GM23338 (cell line): Measurements from ENCODE around the gene FN1. TPM values are rescaled to one million over a fixed set of nuclear protein-coding genes. Genes with fewer than 3 reads are reported as not detected.

ENCODE experiments used
- ATAC-seq: fragments of 200-7000 bp; cut with Tn5 transposase; 3 replicates; pipeline ENCODE4 v1.9.1; 2020
- DNase-seq: peaks from one replicate; pipeline ENCODE4 v3.0.0-alpha.2; 2015; ENCODE audit warnings: low spot score
- H2AFZ ChIP-seq: fragments of 200-600 bp; sonication (generic); 2 replicates; pipeline ENCODE4 v1.8.0; 2016; ENCODE audit warnings: antibody characterized with exemption, mild to moderate bottlenecking, moderate library complexity
- H3F3A ChIP-seq: fragments of 200-600 bp; sonication (generic); replicated peaks from 2 replicates; pipeline ENCODE4 v1.8.0; 2017; ENCODE audit warnings: antibody characterized with exemption, mixed run types, low read depth
- H3K27ac ChIP-seq: fragments of 200-600 bp; sonication (generic); 2 replicates; pipeline ENCODE4 v1.6.1; 2016; ENCODE audit warnings: low read depth
- H3K27me3 ChIP-seq: fragments of 200-600 bp; sonication (generic); 2 replicates; pipeline ENCODE4 v1.8.0; 2016; ENCODE audit warnings: mild to moderate bottlenecking, mixed run types, moderate library complexity; ENCODE audit not compliant: insufficient read depth
- H3K36me3 ChIP-seq: fragments of 200-600 bp; sonication (generic); 2 replicates; pipeline ENCODE4 v1.8.0; 2016; ENCODE audit warnings: mild to moderate bottlenecking; ENCODE audit not compliant: insufficient read depth
- H3K4me1 ChIP-seq: fragments of 200-600 bp; sonication (generic); 2 replicates; pipeline ENCODE4 v1.8.0; 2016; ENCODE audit warnings: mild to moderate bottlenecking, moderate library complexity; ENCODE audit not compliant: insufficient read depth
- H3K4me2 ChIP-seq: fragments of 200-600 bp; sonication (generic); 2 replicates; pipeline ENCODE4 v1.7.1; 2017; ENCODE audit warnings: mixed run types
- H3K4me3 ChIP-seq: fragments of 200-600 bp; sonication (generic); 2 replicates; pipeline ENCODE4 v1.6.1; 2016; ENCODE audit warnings: mixed run types
- H3K79me2 ChIP-seq: fragments of 200-600 bp; sonication (generic); replicated peaks from 2 replicates; pipeline ENCODE4 v1.8.0; 2017; ENCODE audit warnings: mild to moderate bottlenecking; ENCODE audit not compliant: insufficient read depth
- H3K9me2 ChIP-seq: fragments of 200-600 bp; sonication (generic); 2 replicates; pipeline ENCODE4 v1.8.0; 2017; ENCODE audit not compliant: insufficient read depth
- H4K20me1 ChIP-seq: fragments of 200-600 bp; sonication (generic); replicated peaks from 2 replicates; pipeline ENCODE4 v1.8.0; 2017; ENCODE audit warnings: mild to moderate bottlenecking; ENCODE audit not compliant: insufficient read depth
- H3K27ac Mint-ChIP-seq: 2 replicates; pipeline ENCODE4 v1.8.0; 2020; ENCODE audit warnings: inconsistent platforms, mild to moderate bottlenecking, moderate library complexity, mixed read lengths
- H3K27me3 Mint-ChIP-seq: 3 replicates; pipeline ENCODE4 v1.8.0; 2022; ENCODE audit warnings: low read depth, mild to moderate bottlenecking, moderate library complexity, mixed read lengths, inconsistent platforms; ENCODE audit not compliant: insufficient read depth, poor library complexity
- H3K36me3 Mint-ChIP-seq: 3 replicates; pipeline ENCODE4 v1.8.0; 2021; ENCODE audit warnings: low read depth, mild to moderate bottlenecking, inconsistent platforms, moderate library complexity, mixed read lengths
- H3K4me1 Mint-ChIP-seq: 3 replicates; pipeline ENCODE4 v1.8.0; 2020; ENCODE audit warnings: mild to moderate bottlenecking, inconsistent platforms, mixed read lengths
- H3K4me3 Mint-ChIP-seq: 3 replicates; pipeline ENCODE4 v1.8.0; 2021; ENCODE audit warnings: moderate library complexity, mild to moderate bottlenecking, inconsistent platforms, mixed read lengths
- H3K9me3 Mint-ChIP-seq: 3 replicates; pipeline ENCODE4 v1.8.0; 2020; ENCODE audit warnings: moderate library complexity, mild to moderate bottlenecking, inconsistent platforms, mixed read lengths
- CREB1 ChIP-seq: fragments of 250-450 bp; sonication (Bioruptor Pico); IDR thresholded peaks from 2 replicates; pipeline ENCODE4 v1.5.0; 2020; ENCODE audit warnings: low read depth, mild to moderate bottlenecking, moderate library complexity
- CTCF ChIP-seq, 2 experiments: fragments of 200-600 bp in 1 of 2; sonication (generic) in 1 of 2; conservative IDR thresholded peaks; 2 replicates each; pipeline versions ENCODE4 v1.5.1 to v1.6.1; 2016 to 2017; ENCODE audit warnings: antibody characterized with exemption in 2 of 2, low read depth in 2 of 2, mild to moderate bottlenecking in 2 of 2, moderate library complexity in 1 of 2
- EZH2 ChIP-seq: fragments of 200-600 bp; sonication (generic); IDR thresholded peaks from one replicate; pipeline ENCODE4 v1.8.0; 2017; ENCODE audit warnings: antibody characterized with exemption, mild to moderate bottlenecking, low read depth; ENCODE audit not compliant: unreplicated experiment
- EZH2phosphoT487 ChIP-seq: fragments of 200-600 bp; sonication (generic); IDR thresholded peaks from one replicate; pipeline ENCODE4 v1.8.1; 2018; ENCODE audit warnings: antibody characterized with exemption; ENCODE audit not compliant: unreplicated experiment
- JUNB ChIP-seq: IDR thresholded peaks from one replicate; pipeline ENCODE4 v1.6.1; 2016; ENCODE audit warnings: antibody characterized with exemption; ENCODE audit not compliant: unreplicated experiment
- NANOG ChIP-seq: IDR thresholded peaks from 2 replicates; pipeline ENCODE4 v1.6.1; 2016; ENCODE audit warnings: antibody characterized with exemption, borderline replicate concordance
- POLR2AphosphoS5 ChIP-seq: IDR thresholded peaks from 2 replicates; pipeline ENCODE4 v1.6.1; 2016; ENCODE audit warnings: antibody characterized with exemption, low read depth
- STAT1 ChIP-seq: IDR thresholded peaks from one replicate; pipeline ENCODE4 v1.6.1; 2016; ENCODE audit warnings: antibody characterized with exemption; ENCODE audit not compliant: unreplicated experiment
- ZNF114 ChIP-seq: fragments of 250-450 bp; sonication (Bioruptor Pico); IDR thresholded peaks from 2 replicates; pipeline ENCODE4 v1.5.0; 2020; ENCODE audit warnings: mild to moderate bottlenecking, moderate library complexity
- ZNF331 ChIP-seq: fragments of 250-450 bp; sonication (Bioruptor Pico); IDR thresholded peaks from 2 replicates; pipeline ENCODE4 v1.5.0; 2020; ENCODE audit warnings: low read depth, mild to moderate bottlenecking, moderate library complexity
- ZNF462 ChIP-seq: fragments of 250-450 bp; sonication (Bioruptor Pico); IDR thresholded peaks from 2 replicates; pipeline ENCODE4 v1.5.0; 2020; ENCODE audit warnings: mild to moderate bottlenecking, moderate library complexity
- polyA plus RNA-seq: library from polyadenylated mRNA; unstranded; fragments of >200 nt; fragmentation: Nextera tagmentation; extraction: Ambion mirVana; gene quantifications from 2 replicates; pipeline ENCODE4 v1.2.1, GENCODE V29; 2016
- total RNA-seq: library from RNA; depleted of rRNA; stranded (reverse); fragments of >200 nt; shearing (Covaris generic); gene quantifications from 2 replicates; pipeline ENCODE4 v1.2.3, GENCODE V29; 2014
- TF ChIP-seq, protein P1 (sequence below): IDR thresholded peaks from one replicate; pipeline ENCODE4 v1.6.1; 2018; ENCODE audit warnings: antibody characterized with exemption; ENCODE audit not compliant: unreplicated experiment
- TF ChIP-seq, protein P2 (sequence below): IDR thresholded peaks from 2 replicates; pipeline ENCODE4 v1.6.1; 2016; ENCODE audit warnings: antibody characterized with exemption

Gene FN1
- total and polyA plus RNA-seq, 2 experiments from 2014 or later: 79.6 to 255 TPM

DNA sequence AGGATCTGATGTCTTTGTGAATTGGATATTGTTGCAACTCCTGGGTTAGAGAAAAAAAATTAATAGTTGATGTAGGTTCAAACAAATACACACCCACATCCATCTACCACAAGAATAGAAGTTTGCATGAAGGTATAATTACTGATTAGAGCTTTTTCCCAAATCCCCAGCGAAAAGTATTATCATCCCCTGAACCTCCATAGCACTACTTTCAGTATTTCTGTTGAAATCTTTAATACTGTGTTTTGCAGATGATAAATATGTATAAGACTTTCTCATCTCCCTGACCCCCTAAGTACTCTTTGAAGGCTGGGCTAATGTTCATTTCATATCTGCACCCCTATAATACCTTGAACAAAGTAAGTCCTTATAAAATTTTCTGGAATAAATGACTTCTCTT, 6.4 kb downstream of the FN1 start:
- H3K4me2 ChIP-seq: no peak overlapping the region

More for the DNA sequence above, 6.4 kb downstream of the FN1 start:
- no peaks in the 10 kb centered on the region for H3K9me3 Mint-ChIP-seq
- DNase-seq: no peak
- peaks cover 50% of the 10 kb centered on the region for H3K36me3 ChIP-seq
- no peak for ATAC-seq
- H3K27ac Mint-ChIP-seq: no peak overlapping the region
- TF ChIP-seq ZNF331 (CRISPR knock-in tag) (no peak), STAT1 (no peak), JUNB (no peak), POLR2AphosphoS5 (no peak), CTCF (conservative IDR thresholded peaks at IDR 0.05; ENCODE audit: low read depth in 2 of 2) (no peak), ZNF462 (CRISPR knock-in tag) (no peak), EZH2 (no peak), NANOG (no peak), CREB1 (CRISPR knock-in tag) (no peak), ZNF114 (no peak), EZH2phosphoT487 (no peak)
- TF ChIP-seq, protein P1, sequence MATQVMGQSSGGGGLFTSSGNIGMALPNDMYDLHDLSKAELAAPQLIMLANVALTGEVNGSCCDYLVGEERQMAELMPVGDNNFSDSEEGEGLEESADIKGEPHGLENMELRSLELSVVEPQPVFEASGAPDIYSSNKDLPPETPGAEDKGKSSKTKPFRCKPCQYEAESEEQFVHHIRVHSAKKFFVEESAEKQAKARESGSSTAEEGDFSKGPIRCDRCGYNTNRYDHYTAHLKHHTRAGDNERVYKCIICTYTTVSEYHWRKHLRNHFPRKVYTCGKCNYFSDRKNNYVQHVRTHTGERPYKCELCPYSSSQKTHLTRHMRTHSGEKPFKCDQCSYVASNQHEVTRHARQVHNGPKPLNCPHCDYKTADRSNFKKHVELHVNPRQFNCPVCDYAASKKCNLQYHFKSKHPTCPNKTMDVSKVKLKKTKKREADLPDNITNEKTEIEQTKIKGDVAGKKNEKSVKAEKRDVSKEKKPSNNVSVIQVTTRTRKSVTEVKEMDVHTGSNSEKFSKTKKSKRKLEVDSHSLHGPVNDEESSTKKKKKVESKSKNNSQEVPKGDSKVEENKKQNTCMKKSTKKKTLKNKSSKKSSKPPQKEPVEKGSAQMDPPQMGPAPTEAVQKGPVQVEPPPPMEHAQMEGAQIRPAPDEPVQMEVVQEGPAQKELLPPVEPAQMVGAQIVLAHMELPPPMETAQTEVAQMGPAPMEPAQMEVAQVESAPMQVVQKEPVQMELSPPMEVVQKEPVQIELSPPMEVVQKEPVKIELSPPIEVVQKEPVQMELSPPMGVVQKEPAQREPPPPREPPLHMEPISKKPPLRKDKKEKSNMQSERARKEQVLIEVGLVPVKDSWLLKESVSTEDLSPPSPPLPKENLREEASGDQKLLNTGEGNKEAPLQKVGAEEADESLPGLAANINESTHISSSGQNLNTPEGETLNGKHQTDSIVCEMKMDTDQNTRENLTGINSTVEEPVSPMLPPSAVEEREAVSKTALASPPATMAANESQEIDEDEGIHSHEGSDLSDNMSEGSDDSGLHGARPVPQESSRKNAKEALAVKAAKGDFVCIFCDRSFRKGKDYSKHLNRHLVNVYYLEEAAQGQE: no peak
- TF ChIP-seq, protein P2, sequence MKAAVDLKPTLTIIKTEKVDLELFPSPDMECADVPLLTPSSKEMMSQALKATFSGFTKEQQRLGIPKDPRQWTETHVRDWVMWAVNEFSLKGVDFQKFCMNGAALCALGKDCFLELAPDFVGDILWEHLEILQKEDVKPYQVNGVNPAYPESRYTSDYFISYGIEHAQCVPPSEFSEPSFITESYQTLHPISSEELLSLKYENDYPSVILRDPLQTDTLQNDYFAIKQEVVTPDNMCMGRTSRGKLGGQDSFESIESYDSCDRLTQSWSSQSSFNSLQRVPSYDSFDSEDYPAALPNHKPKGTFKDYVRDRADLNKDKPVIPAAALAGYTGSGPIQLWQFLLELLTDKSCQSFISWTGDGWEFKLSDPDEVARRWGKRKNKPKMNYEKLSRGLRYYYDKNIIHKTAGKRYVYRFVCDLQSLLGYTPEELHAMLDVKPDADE: no peak
- no peak overlapping the region for H3K27ac ChIP-seq
- H3K9me2 ChIP-seq: no peaks in the 10 kb centered on the region
- H3K4me1 Mint-ChIP-seq: 0 out of 3 replicates have a peak, but pooled peaks cover 3% of the 10 kb centered on the region
- no peak overlapping the region for H2AFZ ChIP-seq
- H4K20me1 ChIP-seq: no peaks in the 10 kb centered on the region
- peaks cover 54% of the 10 kb centered on the region for H3K36me3 Mint-ChIP-seq
- no peaks in the 10 kb centered on the region for H3F3A ChIP-seq
- no peak overlapping the region for H3K4me3 Mint-ChIP-seq
- no peaks in the 10 kb centered on the region for H3K79me2 ChIP-seq
- H3K4me1 ChIP-seq: 0 out of 2 replicates have a peak, but pooled peaks cover 1% of the 10 kb centered on the region
- H3K27me3 Mint-ChIP-seq: no peaks in the 10 kb centered on the region
- no peaks in the 10 kb centered on the region for H3K27me3 ChIP-seq
- no peak overlapping the region for H3K4me3 ChIP-seq
